H1 (cell line): ENCODE measurements around the gene TIMELESS. TPM values are rescaled to one million over a fixed set of nuclear protein-coding genes. Genes with fewer than 3 reads are reported as not detected.
A peak's percentile ranks its signal among the peaks of the same experiment; 100 is the strongest.

Experiments
- CTCF ChIA-PET: fragments of 300-600 bp; sonication (Branson Sonifier 250); formaldehyde crosslinking; loops from one replicate; lab custom pipeline; 2021; ENCODE audit not compliant: partially characterized antibody; lab: Charles Lee
- POLR2A ChIA-PET: fragments of 300-600 bp; sonication (Branson Sonifier 250); formaldehyde crosslinking; loops from one replicate; lab custom pipeline; 2021; ENCODE audit warnings: inconsistent platforms; ENCODE audit not compliant: partially characterized antibody; lab: Charles Lee
- DNase-seq, 2 experiments: peaks; one replicate each; pipeline versions ENCODE4 v3.0.0 to v3.0.0-alpha.2; 2010 to 2022; ENCODE audit warnings: low spot score in 2 of 2, low read depth in 1 of 2, mixed read lengths in 1 of 2
- FAIRE-seq: peaks from 2 replicates; lab custom pipeline; 2011; peaks lifted over from hg19 to GRCh38; lab: Jason Lieb, UNC
- H2AFZ ChIP-seq: 2 replicates; pipeline ENCODE4 v1.8.1; 2012; ENCODE audit warnings: low read length, inconsistent platforms
- H2AK5ac ChIP-seq: 2 replicates; pipeline ENCODE4 v1.6.1; 2013; ENCODE audit warnings: low read depth, low read length
- H2BK120ac ChIP-seq: replicated peaks from 2 replicates; pipeline ENCODE3; 2013; ENCODE audit warnings: low read depth, low read length, inconsistent platforms
- H2BK12ac ChIP-seq: 2 replicates; pipeline ENCODE4 v1.6.1; 2013; ENCODE audit warnings: low read depth, low read length
- H2BK15ac ChIP-seq: 2 replicates; pipeline ENCODE4 v1.6.1; 2013; ENCODE audit warnings: low read length
- H2BK20ac ChIP-seq: 2 replicates; pipeline ENCODE4 v1.6.1; 2013; ENCODE audit warnings: low read length
- H2BK5ac ChIP-seq: 2 replicates; pipeline ENCODE4 v1.6.1; 2013; ENCODE audit warnings: low read depth, low read length
- H3K14ac ChIP-seq: 2 replicates; pipeline ENCODE4 v1.6.1; 2013; ENCODE audit warnings: inconsistent platforms; ENCODE audit not compliant: insufficient read length
- H3K18ac ChIP-seq: 2 replicates; pipeline ENCODE4 v1.6.1; 2013; ENCODE audit warnings: low read length; ENCODE audit errors: extremely low read depth
- H3K23ac ChIP-seq: 2 replicates; pipeline ENCODE4 v1.6.1; 2013; ENCODE audit warnings: inconsistent platforms; ENCODE audit not compliant: insufficient read length
- H3K23me2 ChIP-seq: 2 replicates; pipeline ENCODE4 v1.6.1; 2013; ENCODE audit warnings: low read depth, low read length
- H3K27ac ChIP-seq: 2 replicates; pipeline ENCODE4 v1.6.1; 2011; ENCODE audit warnings: low read depth, low read length, inconsistent platforms
- H3K27me3 ChIP-seq, 4 experiments: replicated peaks in 1 of 4; 1 replicate in 1 of 4; 2 replicates in 3 of 4; pipeline versions ENCODE4 v1.6.1 to v1.8.1; 2011 to 2013; ENCODE audit warnings: low read length in 3 of 4, mild to moderate bottlenecking in 3 of 4, inconsistent platforms in 2 of 4, mixed read lengths in 2 of 4, moderate library complexity in 1 of 4; ENCODE audit not compliant: control insufficient read depth in 3 of 4, insufficient read depth in 3 of 4; ENCODE audit errors: extremely low read depth in 1 of 4
- H3K36me3 ChIP-seq, 4 experiments: 2 replicates each; pipeline versions ENCODE4 v1.6.1 to v1.8.1; 2011 to 2013; ENCODE audit warnings: mild to moderate bottlenecking in 4 of 4, low read length in 3 of 4, moderate library complexity in 2 of 4, control low read depth in 1 of 4, inconsistent platforms in 1 of 4; ENCODE audit not compliant: insufficient read depth in 4 of 4, control insufficient read depth in 2 of 4
- H3K4ac ChIP-seq: replicated peaks from 2 replicates; pipeline ENCODE3; 2013; ENCODE audit warnings: low read length, low read depth, mixed read lengths, inconsistent platforms; ENCODE audit not compliant: insufficient read length
- H3K4me1 ChIP-seq, 4 experiments: replicated peaks in 1 of 4; 1 replicate in 1 of 4; 2 replicates in 3 of 4; pipeline versions ENCODE4 v1.6.1 to v1.8.1; 2011 to 2013; ENCODE audit warnings: low read length in 3 of 4, inconsistent platforms in 2 of 4, mixed read lengths in 1 of 4; ENCODE audit not compliant: insufficient read depth in 4 of 4, control insufficient read depth in 3 of 4
- H3K4me2 ChIP-seq, 2 experiments: 2 replicates each; pipeline versions ENCODE4 v1.6.1 to v1.8.1; 2011 to 2013; ENCODE audit warnings: low read depth in 2 of 2, low read length in 2 of 2, control low read depth in 1 of 2, inconsistent platforms in 1 of 2, mild to moderate bottlenecking in 1 of 2; ENCODE audit not compliant: insufficient read depth in 1 of 2
- H3K4me3 ChIP-seq, 4 experiments: fragments of 200-600, 300-600 bp in 1 of 4; sonication (generic), shearing (Covaris generic), sonication (Bioruptor Twin) in 1 of 4; 2 replicates each; pipeline versions ENCODE4 v1.5.1 to v1.8.1; 2011 to 2016; ENCODE audit warnings: low read length in 4 of 4, low read depth in 3 of 4, control low read depth in 2 of 4, inconsistent platforms in 2 of 4, mild to moderate bottlenecking in 2 of 4, mixed read lengths in 1 of 4, moderate library complexity in 1 of 4; ENCODE audit not compliant: insufficient read depth in 2 of 4; ENCODE audit errors: extremely low read depth in 1 of 4
- H3K56ac ChIP-seq: replicated peaks from 2 replicates; pipeline ENCODE3; 2013; ENCODE audit warnings: low read depth, mild to moderate bottlenecking, mixed read lengths, low read length, inconsistent platforms; ENCODE audit not compliant: insufficient read length
- H3K79me1 ChIP-seq: 2 replicates; pipeline ENCODE4 v1.6.1; 2013; ENCODE audit warnings: low read depth, low read length, control low read depth
- H3K79me2 ChIP-seq, 2 experiments: 2 replicates each; pipeline versions ENCODE4 v1.6.1 to v1.8.1; 2012 to 2013; ENCODE audit warnings: low read length in 2 of 2, mild to moderate bottlenecking in 2 of 2, inconsistent platforms in 1 of 2; ENCODE audit not compliant: insufficient read depth in 2 of 2, control insufficient read depth in 1 of 2
- H3K9ac ChIP-seq, 4 experiments: replicated peaks in 1 of 4; 1 replicate in 1 of 4; 2 replicates in 3 of 4; pipeline versions ENCODE4 v1.6.1 to v1.8.1; 2011 to 2013; ENCODE audit warnings: low read depth in 3 of 4, low read length in 3 of 4, control low read depth in 2 of 4, mild to moderate bottlenecking in 2 of 4, moderate library complexity in 2 of 4, inconsistent platforms in 1 of 4; ENCODE audit errors: extremely low read depth in 1 of 4
- H3K9me3 ChIP-seq, 2 experiments: 2 replicates each; pipeline versions ENCODE4 v1.6.1 to v1.8.1; 2012 to 2013; ENCODE audit warnings: mild to moderate bottlenecking in 2 of 2, moderate library complexity in 2 of 2, control low read depth in 1 of 2, inconsistent platforms in 1 of 2, low read depth in 1 of 2, low read length in 1 of 2, mixed read lengths in 1 of 2; ENCODE audit not compliant: insufficient read depth in 2 of 2
- H4K20me1 ChIP-seq, 2 experiments: replicated peaks in 1 of 2; 2 replicates each; pipeline versions ENCODE3 to v1.8.1; 2011 to 2013; ENCODE audit warnings: inconsistent platforms in 2 of 2, low read length in 2 of 2, mild to moderate bottlenecking in 1 of 2; ENCODE audit not compliant: insufficient read depth in 2 of 2, control insufficient read depth in 1 of 2
- H4K5ac ChIP-seq: 2 replicates; pipeline ENCODE4 v1.6.1; 2013; ENCODE audit warnings: low read length, low read depth, mixed read lengths, inconsistent platforms; ENCODE audit not compliant: insufficient read length
- H4K8ac ChIP-seq: 2 replicates; pipeline ENCODE4 v1.8.0; 2013; ENCODE audit warnings: mild to moderate bottlenecking, moderate library complexity, low read length, inconsistent platforms; ENCODE audit not compliant: insufficient read depth; ENCODE audit errors: extremely low read depth
- H4K91ac ChIP-seq: replicated peaks from 2 replicates; pipeline ENCODE3; 2013; ENCODE audit warnings: low read length, mixed read lengths, inconsistent platforms; ENCODE audit not compliant: insufficient read length
- BCL11A ChIP-seq, 2 experiments: IDR thresholded peaks; one replicate each; pipeline ENCODE4 v1.6.1; 2011; ENCODE audit warnings: low read depth in 2 of 2, low read length in 2 of 2, mild to moderate bottlenecking in 2 of 2
- EGR1 ChIP-seq: IDR thresholded peaks from 2 replicates; pipeline ENCODE4 v1.6.1; 2011; ENCODE audit warnings: low read depth, low read length, borderline replicate concordance
- EZH2 ChIP-seq: fragments of 200-600 bp; sonication (generic); IDR thresholded peaks from 2 replicates; pipeline ENCODE4 v1.7.1; 2012; ENCODE audit warnings: low read depth, mild to moderate bottlenecking, moderate library complexity, low read length, inconsistent platforms; ENCODE audit not compliant: severe bottlenecking
- POLR2AphosphoS5 ChIP-seq: IDR thresholded peaks from 2 replicates; pipeline ENCODE4 v1.6.1; 2011; ENCODE audit warnings: low read depth, low read length
- SIN3A ChIP-seq, 2 experiments: IDR thresholded peaks in 1 of 2; conservative IDR thresholded peaks in 1 of 2; 2 replicates each; pipeline ENCODE4 v1.6.1; 2011 to 2012; ENCODE audit warnings: low read length in 2 of 2, improper control_type of control experiment in 1 of 2, low read depth in 1 of 2, mild to moderate bottlenecking in 1 of 2
- SP2 ChIP-seq: IDR thresholded peaks from 2 replicates; pipeline ENCODE4 v1.6.1; 2012; ENCODE audit warnings: mild to moderate bottlenecking, low read length, inconsistent platforms
- TAF1 ChIP-seq: IDR thresholded peaks from 2 replicates; pipeline ENCODE4 v1.6.1; 2011; ENCODE audit warnings: mild to moderate bottlenecking, low read depth, low read length
- TCF12 ChIP-seq: IDR thresholded peaks from 2 replicates; pipeline ENCODE4 v1.6.1; 2011; ENCODE audit warnings: low read depth, mild to moderate bottlenecking, low read length
- ZNF274 ChIP-seq: IDR thresholded peaks from 2 replicates; pipeline ENCODE4 v1.7.0; 2012; ENCODE audit warnings: low read length, borderline replicate concordance; ENCODE audit errors: extremely low read depth
- WGBS, 2 experiments: shearing (Covaris generic) in 1 of 2; methylation state at CpG; one replicate each; pipeline versions ENCODE4 v1.1.6 to v1.1.7; 2013 to 2015; ENCODE audit warnings: low lambda C conversion rate in 2 of 2, mixed read lengths in 2 of 2, inconsistent platforms in 1 of 2, low coverage in 1 of 2, missing lambda C conversion rate in 1 of 2; ENCODE audit not compliant: insufficient replicate concordance in 2 of 2, insufficient coverage in 1 of 2, insufficient read length in 1 of 2; ENCODE audit errors: extremely low coverage in 1 of 2, missing lambda C conversion rate in 1 of 2; 5-methylcytosine and 5-hydroxymethylcytosine counted together
- polyA plus RNA-seq, 7 experiments: library from polyadenylated mRNA; depleted of rRNA in 3 of 7; stranded (reverse) in 5 of 7; unstranded in 2 of 7; fragments of >200 nt in 5 of 7; fragments of 200-250 nt in 2 of 7; gene quantifications; 1 replicate in 5 of 7; 2 replicates in 1 of 7; 4 replicates in 1 of 7; pipeline versions ENCODE4 v1.2.1 to v1.2.3, GENCODE V29; 2011 to 2013; ENCODE audit warnings: missing spikeins in 2 of 7, mixed read lengths in 2 of 7
- total RNA-seq: library from RNA; stranded (reverse); fragmentation: NEBNext Ultra II Directional; extraction: Animal tissue kit (Norgen Biotek cat#: 25700); gene quantifications from 2 replicates; pipeline ENCODE4 v1.2.1, GENCODE V29; 2021
- TF ChIP-seq, protein P1 (sequence below): IDR thresholded peaks from 2 replicates; pipeline ENCODE4 v1.6.1; 2011; ENCODE audit warnings: low read depth, mild to moderate bottlenecking, low read length; ENCODE audit not compliant: insufficient read depth

Gene TIMELESS
- total and polyA plus RNA-seq, 2 of the 8 experiments (the other 6 are each of a cell fraction or from before 2014, with no cell fraction given): 17.1 to 86.7 TPM

DNA sequence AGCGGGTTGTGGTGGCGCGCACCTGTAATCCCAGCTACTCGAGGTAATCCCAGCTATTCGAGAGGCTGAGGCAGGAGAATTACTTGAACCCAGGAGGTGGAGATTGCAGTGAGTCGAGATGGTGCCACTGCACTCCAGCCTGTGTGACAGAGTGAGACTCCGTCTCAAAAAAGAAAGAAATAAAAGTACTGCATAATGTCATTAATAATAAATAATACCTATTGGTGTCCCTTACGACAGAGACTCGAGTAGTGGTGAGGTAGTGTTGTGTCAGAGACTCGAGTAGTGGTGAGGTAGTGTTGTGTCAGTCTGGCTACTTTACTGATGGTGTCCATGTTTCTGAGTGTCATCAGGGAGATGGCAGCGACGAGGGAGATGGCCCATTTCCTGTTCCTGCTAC, 37.5 kb upstream of the TIMELESS start:
- H3K36me3 ChIP-seq: no peaks in the 10 kb centered on the region; a peak in 1 of 8 replicates
- H3K4ac ChIP-seq: no peak overlapping the region
- peak overlapping the region; percentile 83 to 96 for H3K4me2 ChIP-seq
- no peak overlapping the region for H3K27ac ChIP-seq
- peaks cover 12% of the 10 kb centered on the region for H3K23me2 ChIP-seq
- no peak overlapping the region for H3K23ac ChIP-seq
- DNase-seq (no peak), FAIRE-seq (no peak)
- peak overlapping the region; percentile 65 to 92 (median 74); a peak in 7 of 8 replicates for H3K4me3 ChIP-seq
- TF ChIP-seq BCL11A (IDR thresholded peaks at IDR 0.05; ENCODE audit: low read depth in 2 of 2, low read length in 2 of 2) (no peak), TAF1 (no peak), SP2 (no peak), EGR1 (no peak), TCF12 (no peak), POLR2AphosphoS5 (no peak), ZNF274 (no peak), SIN3A (conservative IDR thresholded peaks at IDR 0.05 in 1 of 2, IDR thresholded peaks at IDR 0.05 in 1 of 2; ENCODE audit: low read depth in 1 of 2, low read length in 2 of 2) (no peak), EZH2 (no peak)
- TF ChIP-seq, protein P1, sequence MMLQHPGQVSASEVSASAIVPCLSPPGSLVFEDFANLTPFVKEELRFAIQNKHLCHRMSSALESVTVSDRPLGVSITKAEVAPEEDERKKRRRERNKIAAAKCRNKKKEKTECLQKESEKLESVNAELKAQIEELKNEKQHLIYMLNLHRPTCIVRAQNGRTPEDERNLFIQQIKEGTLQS: no peak
- H4K8ac ChIP-seq: no peak overlapping the region
- no peak overlapping the region for H3K56ac ChIP-seq
- peaks cover 7 to 35% (median 32%) of the 10 kb centered on the region in 4 experiments for H3K27me3 ChIP-seq
- H3K18ac ChIP-seq: no peak overlapping the region
- no peak overlapping the region for H2BK12ac ChIP-seq
- CTCF ChIA-PET: no interaction called here
- no peak overlapping the region for H2BK20ac ChIP-seq
- H4K5ac ChIP-seq: no peak overlapping the region
- POLR2A ChIA-PET: interaction anchor here (1.3 kb wide), 2 partner anchors 11 to 16 kb away, joined by 3 read pairs; no protein-coding TSS in a partner anchor
- peaks cover 2 to 5% (median 3%) of the 10 kb centered on the region in 4 experiments; a peak in 6 of 7 replicates for H3K4me1 ChIP-seq
- no peak overlapping the region for H3K14ac ChIP-seq
- no peaks in the 10 kb centered on the region for H3K79me1 ChIP-seq
- H2AK5ac ChIP-seq: no peak overlapping the region
- H3K9me3 ChIP-seq: peaks cover 0 to 5% of the 10 kb centered on the region in 2 experiments; a peak in 2 of 4 replicates
- H2BK120ac ChIP-seq: no peak overlapping the region
- H4K20me1 ChIP-seq: no peaks in the 10 kb centered on the region
- H3K79me2 ChIP-seq: no peaks in the 10 kb centered on the region
- H2AFZ ChIP-seq: 0 out of 2 replicates have a peak overlapping the region, but pooled peaks have one; percentile 93
- H4K91ac ChIP-seq: no peak overlapping the region
- no peak overlapping the region for H2BK5ac ChIP-seq
- peak overlapping the region in 1 of 4 experiments; percentile 6; a peak in 1 of 7 replicates for H3K9ac ChIP-seq
- H2BK15ac ChIP-seq: peak overlapping the region; percentile 40; the same call in 1 of the 2 replicates
- 84% methylated on average over 12 of the region's 12 CpGs; no CpG with 5 or more reads in 1 of the 2 experiments for WGBS, 2 experiments
